Measurements from ENCODE around the gene CALML4.

GRCh38 chr15:68176601-68177000, 28.5 kb downstream of the CALML4 start:
- TF ChIP-seq CTCF (IDR thresholded peaks at IDR 0.05) (no peak), POLR2A (IDR thresholded peaks at IDR 0.05) (no peak), POLR2AphosphoS5 (IDR thresholded peaks at IDR 0.05) (no peak)
